HepG2 (cell line): Measurements from ENCODE around the gene PCDHGA2. TPM values are rescaled to one million over a fixed set of nuclear protein-coding genes. Genes with fewer than 3 reads are reported as not detected.
A peak's percentile ranks its signal among the peaks of the same experiment; 100 is the strongest.

Experiments used
- AGO1 ChIP-seq: fragments of 200-400 bp; formaldehyde crosslinking; IDR thresholded peaks from 2 replicates; pipeline ENCODE4 v1.6.1; 2017; ENCODE audit warnings: mild to moderate bottlenecking, low read depth, low read length, moderate library complexity; ENCODE audit not compliant: poor library complexity, severe bottlenecking
- ATF5 ChIP-seq: sonication (generic); formaldehyde crosslinking; IDR thresholded peaks from 2 replicates; pipeline ENCODE4 v1.4.0; 2020; ENCODE audit warnings: mild to moderate bottlenecking, low read depth, missing genetic modification reagents
- CSRNP1 ChIP-seq: sonication (generic); formaldehyde crosslinking; IDR thresholded peaks from 2 replicates; pipeline ENCODE4 v1.8.1; 2023; ENCODE audit warnings: mild to moderate bottlenecking, missing genetic modification reagents
- E2F5 ChIP-seq: sonication (generic); formaldehyde crosslinking; conservative IDR thresholded peaks from 2 replicates; pipeline ENCODE4 v1.4.0; 2020; ENCODE audit warnings: missing genetic modification reagents
- GABPB1 ChIP-seq: IDR thresholded peaks from 2 replicates; pipeline ENCODE4 v1.6.1; 2016; ENCODE audit warnings: mild to moderate bottlenecking, missing genetic modification reagents, moderate library complexity, missing compliant biosample characterization
- GMEB2 ChIP-seq: IDR thresholded peaks from 2 replicates; pipeline ENCODE4 v1.6.1; 2016; ENCODE audit warnings: missing biosample characterization, missing genetic modification reagents, low read depth
- GPBP1L1 ChIP-seq: sonication (generic); formaldehyde crosslinking; IDR thresholded peaks from 2 replicates; pipeline ENCODE4 v1.5.0; 2020; ENCODE audit warnings: mild to moderate bottlenecking, missing genetic modification reagents
- HNF1B ChIP-seq: sonication (generic); formaldehyde crosslinking; IDR thresholded peaks from 2 replicates; pipeline ENCODE4 v1.5.1; 2020; ENCODE audit warnings: mild to moderate bottlenecking, moderate library complexity, missing genetic modification reagents
- HNRNPLL ChIP-seq: fragments of 200-400 bp; formaldehyde crosslinking; IDR thresholded peaks from 2 replicates; pipeline ENCODE4 v1.6.1; 2017; ENCODE audit warnings: mild to moderate bottlenecking, low read depth, low read length; ENCODE audit not compliant: poor library complexity, severe bottlenecking
- NFKBIZ ChIP-seq: IDR thresholded peaks from 2 replicates; pipeline ENCODE4 v1.6.1; 2018; ENCODE audit warnings: missing genetic modification reagents, missing compliant biosample characterization
- NFYC ChIP-seq: IDR thresholded peaks from 2 replicates; pipeline ENCODE4 v1.6.1; 2016; ENCODE audit warnings: missing genetic modification reagents, missing compliant biosample characterization
- NR3C1 ChIP-seq: sonication (generic); formaldehyde crosslinking; IDR thresholded peaks from 2 replicates; pipeline ENCODE4 v1.4.0; 2020; ENCODE audit warnings: missing genetic modification reagents
- PHF21A ChIP-seq: sonication (generic); formaldehyde crosslinking; IDR thresholded peaks from 2 replicates; pipeline ENCODE4 v1.5.0; 2020; ENCODE audit warnings: mild to moderate bottlenecking, missing genetic modification reagents
- POLR2G ChIP-seq: fragments of 200-400 bp; formaldehyde crosslinking; IDR thresholded peaks from 2 replicates; pipeline ENCODE4 v1.6.1; 2018; ENCODE audit warnings: mild to moderate bottlenecking, low read depth, low read length, moderate library complexity
- ZNF333 ChIP-seq: sonication (generic); formaldehyde crosslinking; IDR thresholded peaks from 2 replicates; pipeline ENCODE4 v1.4.0; 2020; ENCODE audit warnings: mild to moderate bottlenecking, missing genetic modification reagents, borderline replicate concordance
- ZNF574 ChIP-seq: sonication (generic); formaldehyde crosslinking; IDR thresholded peaks from 2 replicates; pipeline ENCODE4 v1.4.0; 2020; ENCODE audit warnings: missing genetic modification reagents
- polyA plus RNA-seq, 8 experiments: library from polyadenylated mRNA; depleted of rRNA in 3 of 8; stranded (reverse) in 7 of 8; unstranded in 1 of 8; fragments of >200 nt; fragmentation: Illumina TruSeq in 4 of 8; extraction: Trizol in 4 of 8; gene quantifications; 2 replicates each; pipeline versions ENCODE4 v1.2.1 to v1.2.3, GENCODE V29; 2011 to 2016; ENCODE audit warnings: low read depth in 4 of 8, missing spikeins in 1 of 8, mixed read lengths in 1 of 8; ENCODE audit not compliant: insufficient read depth in 1 of 8
- total RNA-seq, 5 experiments: library from RNA; depleted of rRNA; stranded (reverse); fragments of >200 nt; fragmentation: Illumina TruSeq; extraction: Trizol; gene quantifications; 2 replicates each; pipeline ENCODE4 v1.2.3, GENCODE V29; 2016; ENCODE audit warnings: low read depth in 1 of 5

PCDHGA2 gene
- total and polyA plus RNA-seq, 2 of the 13 experiments (the other 11 are each of a cell fraction or from before 2014, with no cell fraction given) = 0.04 to 0.11 TPM

GRCh38 chr5:141320225-141321169, 18.1 kb upstream of the PCDHGA2 start, which contains the start of gene TAF7 (continued):
- TF ChIP-seq HNF1B (CRISPR knock-in tag) (peak; percentile 73), ZNF333 (CRISPR knock-in tag) (no peak), GMEB2 (peak; percentile 83), NR3C1 (no peak), GPBP1L1 (CRISPR knock-in tag) (no peak), PHF21A (CRISPR knock-in tag) (no peak), NFYC (CRISPR knock-in tag) (no peak), ATF5 (0 out of 2 replicates have a peak, but pooled peaks have one; percentile 61), HNRNPLL (peak; percentile 51), E2F5 (CRISPR knock-in tag) (0 out of 2 replicates have a peak, but pooled peaks have one; percentile 42), ZNF574 (CRISPR knock-in tag) (peak; percentile 91), GABPB1 (peak; percentile 98), NFKBIZ (CRISPR knock-in tag) (no peak; the same call in 1 of the 2 replicates), POLR2G (peak; percentile 97), CSRNP1 (CRISPR knock-in tag) (peak; percentile 59; the same call in 1 of the 2 replicates), AGO1 (peak; percentile 65)
